ENCODE measurements around the gene GAL3ST2.
A peak's percentile ranks its signal among the peaks of the same experiment; 100 is the strongest.
"Not testable (repeated sequence)": the region's sequence is repeated elsewhere in the genome, so short reads cannot be mapped to it uniquely, and the experiment has no call there.

The GAL3ST2 gene

GRCh38 chr2:241819947-241820624 lies 43.5 kb downstream of the GAL3ST2 start:
- DNase-seq (ENCODE audit: low read depth in 3 of 3), result not testable (repeated sequence)

- no peak for DNase-seq (ENCODE audit: low read depth in 3 of 3)
Observed at GRCh38 chr2:241820625-241821384, 44.2 kb downstream of the GAL3ST2 start.

- DNase-seq (ENCODE audit: low read depth in 3 of 3), result no peak
Observed at GRCh38 chr2:241821460-241822263, 45.0 kb downstream of the GAL3ST2 start.

- no peak for DNase-seq (ENCODE audit: low read depth in 3 of 3)
Observed at GRCh38 chr2:241822264-241822623, 45.6 kb downstream of the GAL3ST2 start.

GRCh38 chr2:241823531-241824437 lies 47.2 kb downstream of the GAL3ST2 start:
- DNase-seq (ENCODE audit: low read depth in 3 of 3), result not testable (repeated sequence)

GRCh38 chr2:241827394-241827793 lies 50.8 kb downstream of the GAL3ST2 start:
- no peak for DNase-seq (ENCODE audit: low read depth in 3 of 3)

- no peak for DNase-seq (ENCODE audit: low read depth in 3 of 3)
Observed at GRCh38 chr2:241833101-241833663, 56.6 kb downstream of the GAL3ST2 start.

- not testable (repeated sequence) for DNase-seq (ENCODE audit: low read depth in 3 of 3)
Observed at GRCh38 chr2:241833756-241834526, 57.3 kb downstream of the GAL3ST2 start.

- no peak for DNase-seq (ENCODE audit: low read depth in 3 of 3)
Observed at GRCh38 chr2:241834527-241835210, 58.0 kb downstream of the GAL3ST2 start.

GRCh38 chr2:241835611-241836010 lies 59.0 kb downstream of the GAL3ST2 start:
- DNase-seq (ENCODE audit: low read depth in 3 of 3), result no peak

- DNase-seq (ENCODE audit: low read depth in 3 of 3), result no peak
Observed at GRCh38 chr2:241836292-241836691, 59.7 kb downstream of the GAL3ST2 start.

- DNase-seq (ENCODE audit: low read depth in 3 of 3), result no peak
Observed at GRCh38 chr2:241837197-241837965, 60.8 kb downstream of the GAL3ST2 start.

- no peak for DNase-seq (ENCODE audit: low read depth in 3 of 3)
Observed at GRCh38 chr2:241841181-241842066, 64.8 kb downstream of the GAL3ST2 start.

- DNase-seq (ENCODE audit: low read depth in 3 of 3), result no peak
Observed at GRCh38 chr2:241842067-241842415, 65.4 kb downstream of the GAL3ST2 start.

GRCh38 chr2:241842620-241843211 lies 66.1 kb downstream of the GAL3ST2 start:
- peak in 1 of 3 experiments; percentile 50 for DNase-seq (ENCODE audit: low read depth in 3 of 3)

- no peak for DNase-seq (ENCODE audit: low read depth in 3 of 3)
Observed at GRCh38 chr2:241843321-241844065, 66.9 kb downstream of the GAL3ST2 start.

All from stimulated activated CD4-positive, alpha-beta T cell treated with anti-CD3 and anti-CD28 coated beads, TNF-alpha, amount 100 ng/mL, for 24 hours (primary cell).